LNCaP clone FGC (cell line): ENCODE data around the gene CHD2.
A peak's percentile ranks its signal among the peaks of the same experiment; 100 is the strongest.

Source experiments
- DNase-seq: peaks from one replicate; pipeline ENCODE4 v3.0.0-alpha.2; 2011; ENCODE audit warnings: low read depth
- H3K4me3 ChIP-seq: 2 replicates; pipeline ENCODE4 v1.5.1; 2011; ENCODE audit warnings: mild to moderate bottlenecking, low read depth, low read length, control low read depth
- TF ChIP-seq, protein P1 (sequence below): IDR thresholded peaks from 2 replicates; pipeline ENCODE4 v1.5.1; 2012; ENCODE audit warnings: mild to moderate bottlenecking; ENCODE audit not compliant: control insufficient read depth, insufficient read depth; ENCODE audit errors: extremely low read depth

Gene CHD2

DNA sequence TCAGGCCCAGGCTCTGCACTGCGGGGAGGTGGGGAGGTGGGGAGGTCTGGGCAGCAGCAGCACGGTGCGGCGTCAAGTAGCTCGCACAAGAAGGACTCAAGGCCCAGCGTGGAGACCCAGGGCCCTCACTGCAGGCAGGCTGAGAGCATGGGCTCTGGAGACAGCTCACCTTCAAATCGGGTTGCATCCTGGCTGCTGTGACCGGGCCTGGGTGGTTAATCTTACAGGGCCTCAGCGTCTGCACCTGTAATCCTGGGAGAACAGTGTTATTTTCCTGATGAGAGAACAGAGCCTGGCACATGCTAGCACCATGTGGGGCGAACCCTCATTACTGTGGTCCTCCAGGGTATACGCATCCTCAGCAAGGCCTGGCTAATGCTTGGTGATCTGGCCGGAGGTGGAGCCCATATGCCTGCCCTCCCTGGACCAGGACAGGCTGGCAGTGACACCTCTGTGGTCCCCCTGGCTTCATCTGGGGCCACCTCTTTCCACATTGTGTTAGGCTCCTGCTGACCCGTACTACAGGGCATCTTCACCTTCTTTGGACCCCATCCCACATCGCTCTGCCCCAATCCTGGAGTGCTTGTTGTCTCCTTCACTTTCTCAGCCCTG is 133.4 kb downstream of the CHD2 start:
- no peak overlapping the region for H3K4me3 ChIP-seq
- DNase-seq = no peak
- TF ChIP-seq, protein P1, sequence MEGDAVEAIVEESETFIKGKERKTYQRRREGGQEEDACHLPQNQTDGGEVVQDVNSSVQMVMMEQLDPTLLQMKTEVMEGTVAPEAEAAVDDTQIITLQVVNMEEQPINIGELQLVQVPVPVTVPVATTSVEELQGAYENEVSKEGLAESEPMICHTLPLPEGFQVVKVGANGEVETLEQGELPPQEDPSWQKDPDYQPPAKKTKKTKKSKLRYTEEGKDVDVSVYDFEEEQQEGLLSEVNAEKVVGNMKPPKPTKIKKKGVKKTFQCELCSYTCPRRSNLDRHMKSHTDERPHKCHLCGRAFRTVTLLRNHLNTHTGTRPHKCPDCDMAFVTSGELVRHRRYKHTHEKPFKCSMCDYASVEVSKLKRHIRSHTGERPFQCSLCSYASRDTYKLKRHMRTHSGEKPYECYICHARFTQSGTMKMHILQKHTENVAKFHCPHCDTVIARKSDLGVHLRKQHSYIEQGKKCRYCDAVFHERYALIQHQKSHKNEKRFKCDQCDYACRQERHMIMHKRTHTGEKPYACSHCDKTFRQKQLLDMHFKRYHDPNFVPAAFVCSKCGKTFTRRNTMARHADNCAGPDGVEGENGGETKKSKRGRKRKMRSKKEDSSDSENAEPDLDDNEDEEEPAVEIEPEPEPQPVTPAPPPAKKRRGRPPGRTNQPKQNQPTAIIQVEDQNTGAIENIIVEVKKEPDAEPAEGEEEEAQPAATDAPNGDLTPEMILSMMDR = no peak

DNA sequence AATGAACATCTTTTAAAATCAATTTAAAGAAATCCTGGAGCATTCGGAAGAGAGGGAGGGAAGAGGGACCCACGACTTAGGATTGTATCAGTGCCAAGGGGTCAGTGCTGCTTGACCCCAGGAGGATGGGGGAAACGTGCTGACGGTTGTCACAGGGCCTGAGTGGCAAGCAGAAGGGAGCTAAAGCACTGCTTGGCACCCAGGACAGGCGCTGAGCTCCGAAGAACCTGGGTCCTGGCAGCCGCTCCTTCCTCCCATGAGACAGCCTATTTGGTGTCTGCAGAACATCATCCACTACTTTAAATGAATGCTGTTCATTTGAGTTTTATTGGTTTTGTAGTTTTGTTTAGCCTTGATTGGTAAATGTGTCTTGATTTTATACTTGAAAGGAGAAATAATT is 134.4 kb downstream of the CHD2 start:
- no peak overlapping the region for H3K4me3 ChIP-seq
- no peak for DNase-seq
- TF ChIP-seq, protein P1 = no peak

DNA sequence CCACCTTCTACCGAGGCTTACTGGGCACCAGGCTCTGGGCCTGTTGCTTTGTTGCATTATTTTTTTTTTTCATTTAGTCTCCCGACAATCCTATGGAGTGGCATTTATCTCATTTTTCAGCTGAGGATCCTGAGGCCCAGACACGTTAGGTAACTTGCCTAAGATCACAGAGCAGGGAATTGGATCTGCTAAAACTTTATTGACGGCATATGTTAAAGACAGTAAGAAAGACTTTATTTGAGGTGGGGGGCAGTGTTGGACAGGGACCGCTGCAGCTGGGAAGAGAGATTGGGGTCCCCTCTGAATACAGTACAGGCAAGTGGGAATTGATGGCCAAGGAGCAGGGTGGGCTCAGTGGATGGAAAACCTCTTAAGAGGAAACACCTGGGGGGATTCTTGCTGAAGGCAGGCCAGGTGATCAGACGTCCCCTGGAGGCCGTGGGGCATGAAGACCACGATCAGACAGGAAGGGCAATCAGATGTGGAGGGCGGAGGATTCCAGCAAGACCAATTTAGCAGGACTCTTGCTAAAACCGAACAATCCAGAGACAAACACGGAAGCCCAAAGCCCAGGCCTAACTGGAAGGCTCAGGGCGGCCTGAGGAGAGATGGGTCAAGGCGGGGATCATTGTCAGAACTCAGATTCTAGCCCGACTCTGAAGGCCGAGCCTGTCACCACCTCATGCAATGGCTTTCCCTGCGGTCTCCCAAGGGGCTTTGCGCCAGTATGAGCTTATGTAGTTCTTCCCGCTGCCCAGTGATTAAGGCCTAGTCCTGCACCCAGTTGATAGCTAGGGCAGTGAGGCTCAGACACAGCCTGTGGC is 135.2 kb downstream of the CHD2 start:
- no peak overlapping the region for H3K4me3 ChIP-seq
- TF ChIP-seq, protein P1 = no peak
- no peak for DNase-seq

DNA sequence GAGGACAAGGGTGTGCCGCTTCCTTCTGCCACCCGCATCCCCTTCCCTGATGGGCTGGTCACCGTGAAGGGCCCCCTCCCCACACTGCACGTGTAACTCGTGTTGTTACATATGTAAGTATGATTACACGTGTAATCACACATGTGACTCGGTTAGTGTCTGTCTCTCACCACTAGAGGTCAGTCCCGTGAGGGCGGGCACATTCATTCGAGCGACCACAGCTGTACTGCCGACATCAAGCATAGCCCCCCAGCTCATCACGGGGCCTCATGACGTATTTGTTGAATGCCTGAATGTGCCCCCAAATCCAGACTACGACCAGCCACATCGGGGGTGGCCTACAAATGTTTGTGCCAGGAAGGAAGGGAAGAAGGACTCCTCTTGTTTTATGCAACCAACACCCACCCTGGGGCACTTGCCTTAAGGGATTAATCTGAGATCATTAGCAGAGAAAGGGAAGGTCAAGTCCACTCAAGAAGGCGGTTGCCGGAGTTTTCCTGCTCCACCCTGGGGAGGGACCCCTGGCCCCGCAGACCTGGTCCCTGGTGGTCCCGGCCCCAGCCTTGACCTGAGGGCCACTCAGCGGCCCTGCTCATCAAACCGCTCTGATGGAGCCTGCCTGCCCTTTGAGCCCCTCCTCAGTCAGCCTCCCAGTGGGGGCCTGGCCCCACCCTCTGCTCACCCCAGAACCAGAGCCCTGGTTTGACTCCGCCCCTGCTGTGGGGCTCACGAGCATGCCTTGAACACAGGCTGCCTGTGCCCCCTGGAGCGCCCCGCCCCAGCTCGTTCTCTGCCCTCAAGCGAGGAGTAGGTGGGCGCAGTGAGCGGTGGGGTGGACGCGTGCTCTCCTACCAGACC is 136.1 kb downstream of the CHD2 start:
- DNase-seq = peak; percentile 13
- H3K4me3 ChIP-seq = no peak overlapping the region
- TF ChIP-seq, protein P1 = peak; percentile 89

DNA sequence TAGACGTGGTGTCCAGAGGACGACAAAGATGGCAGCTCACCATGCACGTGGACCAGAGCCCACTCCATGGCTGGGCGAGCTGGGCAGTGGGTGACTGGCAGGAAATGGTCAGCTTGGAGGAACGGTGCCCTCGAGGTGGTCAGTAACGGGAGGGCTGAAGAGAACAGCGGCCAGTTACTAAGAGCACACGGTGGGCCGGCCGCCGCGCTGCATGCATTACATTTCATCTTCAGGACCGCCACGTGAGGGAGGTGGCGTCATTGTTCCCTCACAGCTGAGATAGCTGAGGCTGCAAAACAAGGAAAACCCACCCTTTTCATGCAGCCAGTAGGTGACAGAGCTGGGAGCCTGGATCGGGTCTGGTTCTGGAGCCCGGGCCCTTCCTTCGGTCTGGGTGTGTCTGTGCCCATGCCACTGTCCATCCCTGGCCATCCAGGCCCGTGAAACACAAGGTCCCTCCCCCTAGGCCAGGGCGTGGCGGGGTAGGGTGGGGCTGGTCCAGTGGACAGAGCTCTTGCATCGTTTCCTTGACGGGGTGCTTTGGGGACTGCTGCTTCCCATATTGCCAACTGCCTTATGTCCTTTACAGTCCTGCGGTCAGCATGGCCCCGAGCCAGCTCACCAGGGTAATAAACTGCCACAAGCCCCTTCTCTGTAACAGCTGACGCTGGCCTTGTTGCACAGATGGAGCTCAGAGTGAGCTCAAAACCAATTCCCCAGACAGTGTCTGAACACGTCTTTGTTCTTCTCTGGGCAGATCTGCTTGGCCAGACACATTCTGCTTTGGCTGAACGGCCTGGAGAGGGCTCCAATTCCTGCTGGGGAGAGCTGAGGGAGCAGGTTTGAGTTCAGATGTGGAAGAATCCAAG is 137.1 kb downstream of the CHD2 start:
- H3K4me3 ChIP-seq = no peak overlapping the region
- DNase-seq = no peak
- TF ChIP-seq, protein P1 = no peak
